Liver (tissue), 9 donors: ENCODE measurements around the gene SLC5A1. TPM values are rescaled to one million over a fixed set of nuclear protein-coding genes. Genes with fewer than 3 reads are reported as not detected.

Source experiments
- DNase-seq: peaks from one replicate; pipeline ENCODE4 v3.0.0-alpha.2; 2017; ENCODE audit warnings: low spot score
- H3K27ac ChIP-seq, 2 donors: one replicate each; pipeline ENCODE4 v1.7.0; 2013; ENCODE audit warnings: inconsistent platforms in 2 of 2, low read length in 2 of 2, control low read depth in 1 of 2, low read depth in 1 of 2, mild to moderate bottlenecking in 1 of 2
- H3K27me3 ChIP-seq, 4 donors: one replicate each; pipeline versions ENCODE4 v1.6.1 to v1.7.0; 2013; ENCODE audit warnings: low read length in 3 of 4, inconsistent platforms in 1 of 4, mild to moderate bottlenecking in 1 of 4, moderate library complexity in 1 of 4; ENCODE audit not compliant: control insufficient read depth in 4 of 4, insufficient read depth in 4 of 4
- H3K36me3 ChIP-seq, 4 donors: one replicate each; pipeline versions ENCODE4 v1.6.1 to v1.7.0; 2013; ENCODE audit warnings: low read length in 3 of 4, mild to moderate bottlenecking in 3 of 4, low read depth in 1 of 4, moderate library complexity in 1 of 4; ENCODE audit not compliant: control insufficient read depth in 4 of 4, insufficient read depth in 3 of 4
- H3K4me1 ChIP-seq, 4 donors: one replicate each; pipeline versions ENCODE4 v1.6.1 to v1.7.0; 2013; ENCODE audit warnings: low read length in 3 of 4, mild to moderate bottlenecking in 3 of 4, moderate library complexity in 1 of 4; ENCODE audit not compliant: control insufficient read depth in 4 of 4, insufficient read depth in 4 of 4
- H3K4me3 ChIP-seq, 3 donors: one replicate each; pipeline versions ENCODE4 v1.6.1 to v1.7.0; 2013; ENCODE audit warnings: low read length in 3 of 3, control low read depth in 1 of 3, low read depth in 1 of 3, mild to moderate bottlenecking in 1 of 3
- H3K9ac ChIP-seq, 2 donors: one replicate each; pipeline ENCODE4 v1.7.0; 2013; ENCODE audit warnings: low read length in 2 of 2, mild to moderate bottlenecking in 2 of 2, moderate library complexity in 2 of 2, control low read depth in 1 of 2, low read depth in 1 of 2
- H3K9me3 ChIP-seq, 4 donors: one replicate each; pipeline versions ENCODE4 v1.6.1 to v1.7.0; 2013; ENCODE audit warnings: low read length in 3 of 4; ENCODE audit not compliant: control insufficient read depth in 4 of 4
- CTCF ChIP-seq: fragments of 150-350 bp; IDR thresholded peaks from 2 replicates; pipeline ENCODE4 v1.5.1; 2017; ENCODE audit warnings: improper control_type of control experiment, low read depth, low read length; ENCODE audit not compliant: missing input control
- FOXA1 ChIP-seq: IDR thresholded peaks from 2 replicates; pipeline ENCODE4 v1.6.1; 2016; ENCODE audit warnings: antibody characterized with exemption
- FOXA2 ChIP-seq: IDR thresholded peaks from 2 replicates; pipeline ENCODE4 v1.6.1; 2016; ENCODE audit warnings: antibody characterized with exemption
- GABPA ChIP-seq, 2 donors: IDR thresholded peaks in 1 of 2; conservative IDR thresholded peaks in 1 of 2; 2 replicates each; pipeline ENCODE4 v1.6.1; 2016; ENCODE audit warnings: antibody characterized with exemption in 2 of 2, mild to moderate bottlenecking in 1 of 2, moderate library complexity in 1 of 2
- HNF4A ChIP-seq, 2 donors: conservative IDR thresholded peaks; 2 replicates each; pipeline ENCODE4 v1.6.1; 2016; ENCODE audit warnings: antibody characterized with exemption in 2 of 2, mild to moderate bottlenecking in 2 of 2
- HNF4G ChIP-seq: IDR thresholded peaks from 2 replicates; pipeline ENCODE4 v1.6.1; 2016; ENCODE audit warnings: antibody characterized with exemption
- JUND ChIP-seq, 2 donors: IDR thresholded peaks; 2 replicates each; pipeline ENCODE4 v1.6.1; 2016; ENCODE audit warnings: antibody characterized with exemption in 2 of 2
- MAX ChIP-seq: IDR thresholded peaks from 2 replicates; pipeline ENCODE4 v1.6.1; 2016; ENCODE audit warnings: antibody characterized with exemption
- NR2F2 ChIP-seq: IDR thresholded peaks from 2 replicates; pipeline ENCODE4 v1.6.1; 2016; ENCODE audit warnings: antibody characterized with exemption
- REST ChIP-seq: IDR thresholded peaks from 2 replicates; pipeline ENCODE4 v1.6.1; 2016; ENCODE audit warnings: antibody characterized with exemption, mild to moderate bottlenecking
- RXRA ChIP-seq, 2 donors: IDR thresholded peaks; 2 replicates each; pipeline ENCODE4 v1.6.1; 2017 to 2018; ENCODE audit warnings: antibody characterized with exemption in 2 of 2, mild to moderate bottlenecking in 1 of 2
- ZBTB33 ChIP-seq: IDR thresholded peaks from 2 replicates; pipeline ENCODE4 v1.6.1; 2016; ENCODE audit warnings: antibody characterized with exemption
- WGBS: extraction: QIAGEN DNeasy Blood & Tissue Kit; methylation state at CpG from one replicate; pipeline ENCODE4 v1.1.7; 2013; 5-methylcytosine and 5-hydroxymethylcytosine counted together
- polyA plus RNA-seq, 2 donors: library from polyadenylated mRNA; stranded (reverse) in 1 of 2; unstranded in 1 of 2; fragments of 200-250 nt in 1 of 2; fragments of >200 nt in 1 of 2; fragmentation: Nextera tagmentation in 1 of 2; extraction: Ambion mirVana in 1 of 2; gene quantifications; one replicate each; pipeline versions ENCODE4 v1.2.1 to v1.2.3, GENCODE V29; 2013 to 2015
- total RNA-seq, 2 donors: library from RNA; depleted of rRNA; stranded (reverse); fragments of >200 nt; gene quantifications; one replicate each; pipeline ENCODE4 v1.2.3, GENCODE V29; 2014
- donor health status: healthy.
- donor health status: healthy.
- donor health status: healthy.
- donor health status: healthy.
- donor health status: healthy.

SLC5A1 gene
- total and polyA plus RNA-seq, 4 donors, result under 0.01 to 6.4 (median 2.5) TPM

- Histone ChIP-seq H3K9ac (no peak overlapping the region), H3K27me3 (no peaks in the 10 kb centered on the region), H3K9me3 (no peaks in the 10 kb centered on the region), H3K4me1 (no peaks in the 10 kb centered on the region), H3K36me3 (no peaks in the 10 kb centered on the region), H3K4me3 (no peak overlapping the region), H3K27ac (no peak overlapping the region)
- WGBS, result 80% methylated on average over 4 of the region's 4 CpGs
- no peak for DNase-seq
- TF ChIP-seq FOXA2 (no peak), CTCF (no peak), HNF4G (no peak), RXRA (IDR thresholded peaks at IDR 0.05) (no peak), NR2F2 (no peak), REST (no peak), HNF4A (conservative IDR thresholded peaks at IDR 0.05) (peak; percentile 18 to 35)
Measured at GRCh38 chr22:32030518-32031247, 12.4 kb upstream of the SLC5A1 start.

GRCh38 chr22:32031466-32031865 is 11.6 kb upstream of the SLC5A1 start:
- TF ChIP-seq ZBTB33 (no peak), MAX (no peak), FOXA2 (no peak), REST (no peak), JUND (IDR thresholded peaks at IDR 0.05) (no peak), NR2F2 (no peak), FOXA1 (no peak), GABPA (IDR thresholded peaks at IDR 0.05 in 1 of 2, conservative IDR thresholded peaks at IDR 0.05 in 1 of 2) (no peak), HNF4G (no peak)
- Histone ChIP-seq H3K27me3 (no peaks in the 10 kb centered on the region), H3K4me3 (no peak overlapping the region), H3K36me3 (no peaks in the 10 kb centered on the region), H3K27ac (no peak overlapping the region), H3K9me3 (no peaks in the 10 kb centered on the region), H3K9ac (no peak overlapping the region), H3K4me1 (no peaks in the 10 kb centered on the region)
- WGBS, result 91% methylated on average over 5 of the region's 5 CpGs
- DNase-seq, result no peak
